SK-N-SH (cell line): ENCODE results near the gene VEZF1. TPM values are rescaled to one million over a fixed set of nuclear protein-coding genes. Genes with fewer than 3 reads are reported as not detected.

Source experiments
- CTCF ChIA-PET: fragments of 300-600, 350-600 bp; formaldehyde crosslinking; extraction: SDS; loops from one replicate; lab custom pipeline; 2021; lab: Yijun Ruan, JAX
- POLR2A ChIA-PET: fragments of 350-600 bp; sonication (Branson Sonifier 250); formaldehyde crosslinking; extraction: SDS; loops from one replicate; lab custom pipeline; 2020; ENCODE audit warnings: antibody characterized with exemption, inconsistent platforms; lab: Yijun Ruan, JAX
- DNase-seq: peaks from one replicate; pipeline ENCODE4 v3.0.0; 2012
- H2AFZ ChIP-seq: fragments of 200-600 bp; sonication (generic); 2 replicates; pipeline ENCODE4 v1.8.1; 2016; ENCODE audit warnings: antibody characterized with exemption, mild to moderate bottlenecking, low read depth
- H3F3A ChIP-seq: fragments of 200-600 bp; sonication (generic); replicated peaks from 2 replicates; pipeline ENCODE3; 2016; ENCODE audit warnings: antibody characterized with exemption, mild to moderate bottlenecking; ENCODE audit not compliant: insufficient read depth
- H3K27ac ChIP-seq, 2 experiments: fragments of 200-500 bp in 1 of 2; fragments of 200-600 bp in 1 of 2; sonication (Bioruptor generic) in 1 of 2; sonication (generic), shearing (Covaris generic) in 1 of 2; 2 replicates each; pipeline versions ENCODE4 v1.5.1 to v1.6.1; 2014 to 2016; ENCODE audit warnings: low read depth in 2 of 2, inconsistent platforms in 1 of 2, low read length in 1 of 2, mild to moderate bottlenecking in 1 of 2, mixed read lengths in 1 of 2
- H3K27me3 ChIP-seq: fragments of 200-600 bp; sonication (generic), shearing (Covaris generic); 2 replicates; pipeline ENCODE4 v1.6.1; 2016; ENCODE audit warnings: mixed run types; ENCODE audit not compliant: insufficient read depth
- H3K36me3 ChIP-seq, 2 experiments: fragments of 200-500 bp in 1 of 2; fragments of 200-600 bp in 1 of 2; sonication (Bioruptor generic) in 1 of 2; sonication (generic) in 1 of 2; replicated peaks in 1 of 2; 2 replicates each; pipeline versions ENCODE3 to v1.5.1; 2014 to 2016; ENCODE audit warnings: low read length in 1 of 2, mild to moderate bottlenecking in 1 of 2; ENCODE audit not compliant: insufficient read depth in 2 of 2, control insufficient read depth in 1 of 2
- H3K4me1 ChIP-seq, 2 experiments: fragments of 200-500 bp in 1 of 2; fragments of 200-600 bp in 1 of 2; sonication (Bioruptor generic) in 1 of 2; sonication (generic), shearing (Covaris generic) in 1 of 2; 2 replicates each; pipeline versions ENCODE4 v1.5.1 to v1.6.1; 2014 to 2016; ENCODE audit warnings: low read depth in 1 of 2, low read length in 1 of 2, mixed run types in 1 of 2; ENCODE audit not compliant: insufficient read depth in 2 of 2, control insufficient read depth in 1 of 2
- H3K4me2 ChIP-seq: fragments of 200-600 bp; sonication (generic), shearing (Covaris generic); 2 replicates; pipeline ENCODE4 v1.6.1; 2017; ENCODE audit warnings: mixed run types
- H3K4me3 ChIP-seq, 2 experiments: fragments of 200-500 bp in 1 of 2; fragments of 200-600 bp in 1 of 2; sonication (Bioruptor generic) in 1 of 2; sonication (generic), shearing (Covaris generic) in 1 of 2; 2 replicates each; pipeline versions ENCODE4 v1.5.1 to v1.8.1; 2014 to 2016; ENCODE audit warnings: low read depth in 2 of 2, inconsistent platforms in 1 of 2, low read length in 1 of 2, mild to moderate bottlenecking in 1 of 2, mixed read lengths in 1 of 2, moderate library complexity in 1 of 2
- H3K79me2 ChIP-seq: fragments of 200-600 bp; sonication (generic); 2 replicates; pipeline ENCODE4 v1.8.1; 2017; ENCODE audit warnings: mild to moderate bottlenecking; ENCODE audit not compliant: insufficient read depth
- H3K9ac ChIP-seq: fragments of 200-600 bp; sonication (generic); 2 replicates; pipeline ENCODE4 v1.6.1; 2017; ENCODE audit warnings: mixed run types
- H3K9me2 ChIP-seq: fragments of 200-600 bp; sonication (generic); 2 replicates; pipeline ENCODE4 v1.6.1; 2017; ENCODE audit warnings: mixed run types
- H3K9me3 ChIP-seq: fragments of 200-600 bp; sonication (generic); 2 replicates; pipeline ENCODE4 v1.6.1; 2017; ENCODE audit warnings: mixed run types, mild to moderate bottlenecking, moderate library complexity
- H4K20me1 ChIP-seq: fragments of 200-600 bp; sonication (generic); 2 replicates; pipeline ENCODE4 v1.6.1; 2017; ENCODE audit warnings: mild to moderate bottlenecking, mixed run types; ENCODE audit not compliant: insufficient read depth
- ELF1 ChIP-seq: IDR thresholded peaks from 2 replicates; pipeline ENCODE4 v1.4.0; 2012
- FOXM1 ChIP-seq: IDR thresholded peaks from 2 replicates; pipeline ENCODE4 v1.4.0; 2012; ENCODE audit warnings: low read depth, mild to moderate bottlenecking
- GABPA ChIP-seq: IDR thresholded peaks from 2 replicates; pipeline ENCODE4 v1.4.0; 2012; ENCODE audit warnings: low read depth, mild to moderate bottlenecking
- GATA2 ChIP-seq: sonication (generic); formaldehyde crosslinking; IDR thresholded peaks from 2 replicates; pipeline ENCODE4 v1.5.0; 2020; ENCODE audit warnings: mild to moderate bottlenecking, missing genetic modification reagents
- JUND ChIP-seq: IDR thresholded peaks from 2 replicates; pipeline ENCODE4 v1.4.0; 2012
- MEF2A ChIP-seq: IDR thresholded peaks from 2 replicates; pipeline ENCODE4 v1.4.0; 2012; ENCODE audit warnings: low read depth, borderline replicate concordance
- MXI1 ChIP-seq: IDR thresholded peaks from 2 replicates; pipeline ENCODE4 v1.6.1; 2012; ENCODE audit warnings: mild to moderate bottlenecking, low read depth, low read length, improper control_type of control experiment
- POLR2AphosphoS5 ChIP-seq: IDR thresholded peaks from 2 replicates; pipeline ENCODE4 v1.6.1; 2012; ENCODE audit warnings: low read depth, low read length
- RCOR1 ChIP-seq: fragments of 150-350 bp; IDR thresholded peaks from 2 replicates; pipeline ENCODE4 v1.6.1; 2017; ENCODE audit warnings: antibody characterized with exemption, low read length
- SIN3A ChIP-seq: IDR thresholded peaks from 2 replicates; pipeline ENCODE4 v1.6.1; 2012; ENCODE audit warnings: low read depth, mild to moderate bottlenecking, low read length, moderate library complexity, borderline replicate concordance
- SMC3 ChIP-seq: IDR thresholded peaks from 2 replicates; pipeline ENCODE4 v1.6.1; 2012; ENCODE audit warnings: low read depth, low read length, improper control_type of control experiment
- TAF1 ChIP-seq: IDR thresholded peaks from 2 replicates; pipeline ENCODE4 v1.6.1; 2012; ENCODE audit warnings: low read depth, mild to moderate bottlenecking, low read length, moderate library complexity, borderline replicate concordance
- TCF12 ChIP-seq: IDR thresholded peaks from 2 replicates; pipeline ENCODE4 v1.4.0; 2012
- WGBS: methylation state at CpG from one replicate; pipeline ENCODE4 v1.1.6; 2017; ENCODE audit warnings: low lambda C conversion rate; 5-methylcytosine and 5-hydroxymethylcytosine counted together
- polyA plus RNA-seq, 3 experiments: library from polyadenylated mRNA; depleted of rRNA; stranded (reverse); fragments of >200 nt; gene quantifications; 2 replicates each; pipeline ENCODE4 v1.2.3, GENCODE V29; 2012
- TF ChIP-seq, protein P1 (sequence below): fragments of 200-600 bp; sonication (generic); IDR thresholded peaks from 2 replicates; pipeline ENCODE4 v1.6.1; 2017; ENCODE audit warnings: antibody characterized with exemption, mild to moderate bottlenecking, moderate library complexity
- TF ChIP-seq, protein P2 (sequence below): IDR thresholded peaks from 2 replicates; pipeline ENCODE4 v1.6.1; 2012; ENCODE audit warnings: mild to moderate bottlenecking, low read depth, low read length, moderate library complexity
- TF ChIP-seq, protein P3 (sequence below): IDR thresholded peaks from 2 replicates; pipeline ENCODE4 v1.4.0; 2012; ENCODE audit warnings: low read depth, borderline replicate concordance
- TF ChIP-seq, protein P4 (sequence below): IDR thresholded peaks from 2 replicates; pipeline ENCODE4 v1.4.0; 2012; ENCODE audit warnings: low read depth
- TF ChIP-seq, protein P5 (sequence below): fragments of 150-350 bp; IDR thresholded peaks from 2 replicates; pipeline ENCODE4 v1.6.1; 2016; ENCODE audit warnings: mild to moderate bottlenecking, low read depth, low read length
- TF ChIP-seq, protein P6 (sequence below): fragments of 150-350 bp; IDR thresholded peaks from 2 replicates; pipeline ENCODE4 v1.6.1; 2017; ENCODE audit warnings: antibody characterized with exemption, low read length, low read depth, borderline replicate concordance
- TF ChIP-seq, protein P7 (sequence below): IDR thresholded peaks from 2 replicates; pipeline ENCODE4 v1.4.0; 2012; ENCODE audit warnings: low read depth, borderline replicate concordance

VEZF1 gene
- polyA plus RNA-seq, 1 of the 3 experiments (the other 2 are of a cell fraction), result 35.1 TPM

DNA sequence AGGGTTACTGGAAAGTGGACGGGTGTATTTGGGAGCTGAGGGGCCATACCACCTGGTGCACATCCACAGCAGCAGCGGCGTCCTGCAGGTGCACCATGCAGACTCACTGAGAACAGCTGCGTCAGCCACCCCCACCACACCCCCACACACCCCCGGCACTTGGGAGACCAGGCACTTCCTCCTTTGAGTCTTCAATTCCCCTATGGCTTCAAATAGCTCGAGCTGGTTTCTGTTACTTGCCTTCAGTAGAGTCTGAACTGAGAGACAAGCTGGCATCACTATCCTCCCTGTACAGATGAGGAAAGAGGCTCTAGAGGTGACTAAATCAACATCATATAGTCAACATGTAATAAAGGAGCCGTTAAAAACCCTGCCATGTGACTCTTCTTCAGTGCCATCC is 48.3 kb downstream of the VEZF1 start:
- H3K4me2 ChIP-seq, result no peak overlapping the region
- H3K9me3 ChIP-seq, result no peaks in the 10 kb centered on the region
- no peaks in the 10 kb centered on the region for H3K36me3 ChIP-seq
- H3K79me2 ChIP-seq, result peaks cover 93% of the 10 kb centered on the region
- H4K20me1 ChIP-seq, result no peaks in the 10 kb centered on the region
- no peak overlapping the region for H3K27ac ChIP-seq
- H3K9me2 ChIP-seq, result no peaks in the 10 kb centered on the region
- H3K9ac ChIP-seq, result no peak overlapping the region
- TF ChIP-seq TAF1 (no peak), SIN3A (no peak), JUND (no peak), ELF1 (no peak), GATA2 (CRISPR knock-in tag) (no peak), RCOR1 (no peak), GABPA (no peak), TCF12 (no peak), POLR2AphosphoS5 (no peak), FOXM1 (no peak), SMC3 (no peak), MEF2A (no peak), MXI1 (no peak)
- TF ChIP-seq, protein P1, sequence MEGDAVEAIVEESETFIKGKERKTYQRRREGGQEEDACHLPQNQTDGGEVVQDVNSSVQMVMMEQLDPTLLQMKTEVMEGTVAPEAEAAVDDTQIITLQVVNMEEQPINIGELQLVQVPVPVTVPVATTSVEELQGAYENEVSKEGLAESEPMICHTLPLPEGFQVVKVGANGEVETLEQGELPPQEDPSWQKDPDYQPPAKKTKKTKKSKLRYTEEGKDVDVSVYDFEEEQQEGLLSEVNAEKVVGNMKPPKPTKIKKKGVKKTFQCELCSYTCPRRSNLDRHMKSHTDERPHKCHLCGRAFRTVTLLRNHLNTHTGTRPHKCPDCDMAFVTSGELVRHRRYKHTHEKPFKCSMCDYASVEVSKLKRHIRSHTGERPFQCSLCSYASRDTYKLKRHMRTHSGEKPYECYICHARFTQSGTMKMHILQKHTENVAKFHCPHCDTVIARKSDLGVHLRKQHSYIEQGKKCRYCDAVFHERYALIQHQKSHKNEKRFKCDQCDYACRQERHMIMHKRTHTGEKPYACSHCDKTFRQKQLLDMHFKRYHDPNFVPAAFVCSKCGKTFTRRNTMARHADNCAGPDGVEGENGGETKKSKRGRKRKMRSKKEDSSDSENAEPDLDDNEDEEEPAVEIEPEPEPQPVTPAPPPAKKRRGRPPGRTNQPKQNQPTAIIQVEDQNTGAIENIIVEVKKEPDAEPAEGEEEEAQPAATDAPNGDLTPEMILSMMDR, result no peak
- TF ChIP-seq, protein P2, sequence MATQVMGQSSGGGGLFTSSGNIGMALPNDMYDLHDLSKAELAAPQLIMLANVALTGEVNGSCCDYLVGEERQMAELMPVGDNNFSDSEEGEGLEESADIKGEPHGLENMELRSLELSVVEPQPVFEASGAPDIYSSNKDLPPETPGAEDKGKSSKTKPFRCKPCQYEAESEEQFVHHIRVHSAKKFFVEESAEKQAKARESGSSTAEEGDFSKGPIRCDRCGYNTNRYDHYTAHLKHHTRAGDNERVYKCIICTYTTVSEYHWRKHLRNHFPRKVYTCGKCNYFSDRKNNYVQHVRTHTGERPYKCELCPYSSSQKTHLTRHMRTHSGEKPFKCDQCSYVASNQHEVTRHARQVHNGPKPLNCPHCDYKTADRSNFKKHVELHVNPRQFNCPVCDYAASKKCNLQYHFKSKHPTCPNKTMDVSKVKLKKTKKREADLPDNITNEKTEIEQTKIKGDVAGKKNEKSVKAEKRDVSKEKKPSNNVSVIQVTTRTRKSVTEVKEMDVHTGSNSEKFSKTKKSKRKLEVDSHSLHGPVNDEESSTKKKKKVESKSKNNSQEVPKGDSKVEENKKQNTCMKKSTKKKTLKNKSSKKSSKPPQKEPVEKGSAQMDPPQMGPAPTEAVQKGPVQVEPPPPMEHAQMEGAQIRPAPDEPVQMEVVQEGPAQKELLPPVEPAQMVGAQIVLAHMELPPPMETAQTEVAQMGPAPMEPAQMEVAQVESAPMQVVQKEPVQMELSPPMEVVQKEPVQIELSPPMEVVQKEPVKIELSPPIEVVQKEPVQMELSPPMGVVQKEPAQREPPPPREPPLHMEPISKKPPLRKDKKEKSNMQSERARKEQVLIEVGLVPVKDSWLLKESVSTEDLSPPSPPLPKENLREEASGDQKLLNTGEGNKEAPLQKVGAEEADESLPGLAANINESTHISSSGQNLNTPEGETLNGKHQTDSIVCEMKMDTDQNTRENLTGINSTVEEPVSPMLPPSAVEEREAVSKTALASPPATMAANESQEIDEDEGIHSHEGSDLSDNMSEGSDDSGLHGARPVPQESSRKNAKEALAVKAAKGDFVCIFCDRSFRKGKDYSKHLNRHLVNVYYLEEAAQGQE, result no peak
- TF ChIP-seq, protein P3, sequence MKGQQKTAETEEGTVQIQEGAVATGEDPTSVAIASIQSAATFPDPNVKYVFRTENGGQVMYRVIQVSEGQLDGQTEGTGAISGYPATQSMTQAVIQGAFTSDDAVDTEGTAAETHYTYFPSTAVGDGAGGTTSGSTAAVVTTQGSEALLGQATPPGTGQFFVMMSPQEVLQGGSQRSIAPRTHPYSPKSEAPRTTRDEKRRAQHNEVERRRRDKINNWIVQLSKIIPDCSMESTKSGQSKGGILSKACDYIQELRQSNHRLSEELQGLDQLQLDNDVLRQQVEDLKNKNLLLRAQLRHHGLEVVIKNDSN, result no peak
- TF ChIP-seq, protein P4, sequence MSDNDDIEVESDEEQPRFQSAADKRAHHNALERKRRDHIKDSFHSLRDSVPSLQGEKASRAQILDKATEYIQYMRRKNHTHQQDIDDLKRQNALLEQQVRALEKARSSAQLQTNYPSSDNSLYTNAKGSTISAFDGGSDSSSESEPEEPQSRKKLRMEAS, result no peak
- TF ChIP-seq, protein P5, sequence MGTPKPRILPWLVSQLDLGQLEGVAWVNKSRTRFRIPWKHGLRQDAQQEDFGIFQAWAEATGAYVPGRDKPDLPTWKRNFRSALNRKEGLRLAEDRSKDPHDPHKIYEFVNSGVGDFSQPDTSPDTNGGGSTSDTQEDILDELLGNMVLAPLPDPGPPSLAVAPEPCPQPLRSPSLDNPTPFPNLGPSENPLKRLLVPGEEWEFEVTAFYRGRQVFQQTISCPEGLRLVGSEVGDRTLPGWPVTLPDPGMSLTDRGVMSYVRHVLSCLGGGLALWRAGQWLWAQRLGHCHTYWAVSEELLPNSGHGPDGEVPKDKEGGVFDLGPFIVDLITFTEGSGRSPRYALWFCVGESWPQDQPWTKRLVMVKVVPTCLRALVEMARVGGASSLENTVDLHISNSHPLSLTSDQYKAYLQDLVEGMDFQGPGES, result no peak
- TF ChIP-seq, protein P6, sequence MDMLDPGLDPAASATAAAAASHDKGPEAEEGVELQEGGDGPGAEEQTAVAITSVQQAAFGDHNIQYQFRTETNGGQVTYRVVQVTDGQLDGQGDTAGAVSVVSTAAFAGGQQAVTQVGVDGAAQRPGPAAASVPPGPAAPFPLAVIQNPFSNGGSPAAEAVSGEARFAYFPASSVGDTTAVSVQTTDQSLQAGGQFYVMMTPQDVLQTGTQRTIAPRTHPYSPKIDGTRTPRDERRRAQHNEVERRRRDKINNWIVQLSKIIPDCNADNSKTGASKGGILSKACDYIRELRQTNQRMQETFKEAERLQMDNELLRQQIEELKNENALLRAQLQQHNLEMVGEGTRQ, result no peak
- TF ChIP-seq, protein P7, sequence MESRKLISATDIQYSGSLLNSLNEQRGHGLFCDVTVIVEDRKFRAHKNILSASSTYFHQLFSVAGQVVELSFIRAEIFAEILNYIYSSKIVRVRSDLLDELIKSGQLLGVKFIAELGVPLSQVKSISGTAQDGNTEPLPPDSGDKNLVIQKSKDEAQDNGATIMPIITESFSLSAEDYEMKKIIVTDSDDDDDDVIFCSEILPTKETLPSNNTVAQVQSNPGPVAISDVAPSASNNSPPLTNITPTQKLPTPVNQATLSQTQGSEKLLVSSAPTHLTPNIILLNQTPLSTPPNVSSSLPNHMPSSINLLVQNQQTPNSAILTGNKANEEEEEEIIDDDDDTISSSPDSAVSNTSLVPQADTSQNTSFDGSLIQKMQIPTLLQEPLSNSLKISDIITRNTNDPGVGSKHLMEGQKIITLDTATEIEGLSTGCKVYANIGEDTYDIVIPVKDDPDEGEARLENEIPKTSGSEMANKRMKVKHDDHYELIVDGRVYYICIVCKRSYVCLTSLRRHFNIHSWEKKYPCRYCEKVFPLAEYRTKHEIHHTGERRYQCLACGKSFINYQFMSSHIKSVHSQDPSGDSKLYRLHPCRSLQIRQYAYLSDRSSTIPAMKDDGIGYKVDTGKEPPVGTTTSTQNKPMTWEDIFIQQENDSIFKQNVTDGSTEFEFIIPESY, result no peak
- H3F3A ChIP-seq, result peaks cover 37% of the 10 kb centered on the region
- H3K4me3 ChIP-seq, result no peak overlapping the region
- WGBS, result 88% methylated on average over 7 of the region's 7 CpGs
- H3K27me3 ChIP-seq, result no peaks in the 10 kb centered on the region
- H3K4me1 ChIP-seq, result peaks cover 43 to 48% of the 10 kb centered on the region in 2 experiments; a peak in 3 of 4 replicates
- H2AFZ ChIP-seq, result no peak overlapping the region
- CTCF ChIA-PET, result interaction anchor here (1.1 to 6.0 kb wide), 5 partner anchors 9 to 107 kb away, joined by 3 to 39 read pairs (median 14); partner anchors contain the start of gene CUEDC1
- DNase-seq, result no peak
- POLR2A ChIA-PET, result interaction anchor here (0.7 to 1.5 kb wide), 4 partner anchors 8 to 68 kb away, joined by 3 to 5 read pairs (median 3); no protein-coding TSS in a partner anchor
